RWPE2 (cell line): ENCODE measurements around the gene IGFL1.
"Not testable (repeated sequence)": the region's sequence is repeated elsewhere in the genome, so short reads cannot be mapped to it uniquely, and the experiment has no call there.

Experiments
- ATAC-seq: fragments of 200-7000 bp; cut with Tn5 transposase; 3 replicates; pipeline ENCODE4 v1.9.1; 2021; ENCODE audit warnings: low read depth
- DNase-seq: peaks from one replicate; pipeline ENCODE4 v3.0.0-alpha.2; 2020; ENCODE audit warnings: low spot score
- H3K27ac ChIP-seq: fragments of 450-650 bp; 2 replicates; pipeline ENCODE4 v1.5.1; 2017; ENCODE audit warnings: mild to moderate bottlenecking; ENCODE audit not compliant: poor library complexity, severe bottlenecking
- H3K27me3 ChIP-seq: fragments of 250-450 bp; sonication (Bioruptor Pico); 2 replicates; pipeline ENCODE4 v1.5.1; 2021; ENCODE audit warnings: mild to moderate bottlenecking, moderate library complexity; ENCODE audit not compliant: insufficient read depth, poor library complexity, severe bottlenecking
- H3K36me3 ChIP-seq: fragments of 250-450 bp; sonication (Bioruptor Pico); 2 replicates; pipeline ENCODE4 v1.5.1; 2020; ENCODE audit warnings: low read depth, mild to moderate bottlenecking, moderate library complexity
- H3K4me1 ChIP-seq: fragments of 250-450 bp; sonication (Bioruptor Pico); 2 replicates; pipeline ENCODE4 v1.5.1; 2021; ENCODE audit warnings: mild to moderate bottlenecking, moderate library complexity; ENCODE audit not compliant: insufficient read depth, poor library complexity, severe bottlenecking
- H3K4me3 ChIP-seq: fragments of 250-450 bp; sonication (Bioruptor Pico); 2 replicates; pipeline ENCODE4 v1.5.1; 2021; ENCODE audit warnings: mild to moderate bottlenecking, moderate library complexity; ENCODE audit not compliant: severe bottlenecking
- H3K9me3 ChIP-seq: fragments of 250-450 bp; sonication (Bioruptor Pico); 2 replicates; pipeline ENCODE4 v1.5.1; 2021; ENCODE audit warnings: mild to moderate bottlenecking, moderate library complexity; ENCODE audit not compliant: severe bottlenecking
- CTCF ChIP-seq: fragments of 450-650 bp; IDR thresholded peaks from one replicate; pipeline ENCODE4 v1.5.1; 2017; ENCODE audit warnings: mild to moderate bottlenecking, moderate library complexity; ENCODE audit not compliant: poor library complexity, severe bottlenecking

Gene IGFL1

GRCh38 chr19:46229442-46229841 is at the start of gene IGFL1:
TSS of gene IGFL1 (plus strand) at chr19:46229742. CDS start at chr19:46229775, 33 bp downstream.
- TF ChIP-seq CTCF: no peak
- no peaks in the 10 kb centered on the region for H3K27me3 ChIP-seq
- peaks cover 19% of the 10 kb centered on the region for H3K4me1 ChIP-seq
- ATAC-seq (no peak), DNase-seq (no peak)
- no peak within 1 kb of the TSS for H3K4me3 ChIP-seq
- H3K27ac ChIP-seq: no peak within 1 kb of the TSS
- no peaks in the 10 kb centered on the region for H3K36me3 ChIP-seq
- no peaks in the 10 kb centered on the region for H3K9me3 ChIP-seq

DNA sequence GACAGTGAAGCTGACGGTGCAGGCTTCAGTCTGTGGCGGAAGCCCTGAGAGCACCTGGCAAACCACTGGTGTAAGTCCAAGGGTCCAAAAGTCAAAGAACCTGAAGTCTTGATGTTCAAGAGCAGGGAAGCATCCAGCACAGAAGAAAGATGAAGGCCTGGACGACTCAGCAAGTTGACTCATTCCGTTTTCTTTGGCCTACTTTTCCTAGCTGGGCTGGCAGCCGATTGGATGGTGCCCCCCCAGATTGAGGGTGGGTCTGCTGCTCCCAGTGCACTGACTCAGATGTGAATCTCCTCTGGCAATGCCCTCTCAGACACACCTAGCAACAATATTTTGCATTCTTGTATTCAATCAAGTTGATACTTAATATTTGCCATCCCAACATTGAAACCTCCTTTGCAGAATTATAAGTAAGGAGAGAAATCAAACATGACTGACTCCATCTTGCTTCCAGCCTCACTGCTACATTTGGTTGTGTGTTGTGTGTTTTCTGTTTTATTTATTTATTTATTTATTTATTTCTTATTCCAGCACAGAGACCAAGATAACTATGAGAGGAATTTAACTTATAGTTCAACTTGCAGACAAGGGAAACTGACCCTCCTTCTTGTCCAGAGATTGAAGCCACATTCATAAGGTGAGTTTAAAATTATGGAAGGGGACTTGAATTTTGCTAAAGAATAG is 48.7 kb upstream of the IGFL1 start:
- DNase-seq: peak; percentile 83
- H3K36me3 ChIP-seq: no peaks in the 10 kb centered on the region
- H3K9me3 ChIP-seq: no peaks in the 10 kb centered on the region
- peak; percentile 91 for ATAC-seq
- TF ChIP-seq CTCF: no peak
- H3K27ac ChIP-seq: peak overlapping the region; percentile 85
- H3K4me1 ChIP-seq: peaks cover 27% of the 10 kb centered on the region
- H3K4me3 ChIP-seq: no peak overlapping the region
- H3K27me3 ChIP-seq: no peaks in the 10 kb centered on the region

GRCh38 chr19:46181388-46181779 is 48.2 kb upstream of the IGFL1 start:
- no peak for TF ChIP-seq CTCF
- no peaks in the 10 kb centered on the region for H3K9me3 ChIP-seq
- no peak for DNase-seq
- H3K4me3 ChIP-seq: no peak overlapping the region
- peak overlapping the region; percentile 85 for H3K27ac ChIP-seq
- H3K4me1 ChIP-seq: peaks cover 27% of the 10 kb centered on the region
- H3K27me3 ChIP-seq: no peaks in the 10 kb centered on the region
- no peaks in the 10 kb centered on the region for H3K36me3 ChIP-seq
- peak; percentile 69 for ATAC-seq

DNA sequence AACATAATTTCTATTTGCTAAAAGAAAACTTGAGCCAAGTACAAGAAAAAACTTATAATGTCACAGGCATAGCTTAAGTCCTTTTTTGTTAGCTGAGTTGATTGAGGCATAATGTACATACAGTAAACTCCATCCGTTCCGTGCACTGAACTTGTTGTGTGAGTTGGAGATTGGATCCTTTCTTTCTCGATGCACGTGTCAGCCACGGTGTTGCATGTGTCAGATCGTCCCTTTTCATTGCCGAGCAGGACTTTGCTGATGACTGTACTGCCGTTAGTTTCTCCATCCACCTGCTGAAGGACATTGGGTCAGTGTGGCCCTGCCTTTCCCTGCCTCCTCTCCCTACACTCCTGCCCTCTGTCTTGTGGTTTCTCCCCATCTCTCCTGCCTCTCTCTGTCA is 47.1 kb upstream of the IGFL1 start:
- DNase-seq: no peak
- TF ChIP-seq CTCF: no peak
- no peak for ATAC-seq
- no peaks in the 10 kb centered on the region for H3K27me3 ChIP-seq
- peak overlapping the region; percentile 85 for H3K27ac ChIP-seq
- peaks cover 27% of the 10 kb centered on the region for H3K4me1 ChIP-seq
- no peaks in the 10 kb centered on the region for H3K36me3 ChIP-seq
- H3K9me3 ChIP-seq: no peaks in the 10 kb centered on the region
- no peak overlapping the region for H3K4me3 ChIP-seq

DNA sequence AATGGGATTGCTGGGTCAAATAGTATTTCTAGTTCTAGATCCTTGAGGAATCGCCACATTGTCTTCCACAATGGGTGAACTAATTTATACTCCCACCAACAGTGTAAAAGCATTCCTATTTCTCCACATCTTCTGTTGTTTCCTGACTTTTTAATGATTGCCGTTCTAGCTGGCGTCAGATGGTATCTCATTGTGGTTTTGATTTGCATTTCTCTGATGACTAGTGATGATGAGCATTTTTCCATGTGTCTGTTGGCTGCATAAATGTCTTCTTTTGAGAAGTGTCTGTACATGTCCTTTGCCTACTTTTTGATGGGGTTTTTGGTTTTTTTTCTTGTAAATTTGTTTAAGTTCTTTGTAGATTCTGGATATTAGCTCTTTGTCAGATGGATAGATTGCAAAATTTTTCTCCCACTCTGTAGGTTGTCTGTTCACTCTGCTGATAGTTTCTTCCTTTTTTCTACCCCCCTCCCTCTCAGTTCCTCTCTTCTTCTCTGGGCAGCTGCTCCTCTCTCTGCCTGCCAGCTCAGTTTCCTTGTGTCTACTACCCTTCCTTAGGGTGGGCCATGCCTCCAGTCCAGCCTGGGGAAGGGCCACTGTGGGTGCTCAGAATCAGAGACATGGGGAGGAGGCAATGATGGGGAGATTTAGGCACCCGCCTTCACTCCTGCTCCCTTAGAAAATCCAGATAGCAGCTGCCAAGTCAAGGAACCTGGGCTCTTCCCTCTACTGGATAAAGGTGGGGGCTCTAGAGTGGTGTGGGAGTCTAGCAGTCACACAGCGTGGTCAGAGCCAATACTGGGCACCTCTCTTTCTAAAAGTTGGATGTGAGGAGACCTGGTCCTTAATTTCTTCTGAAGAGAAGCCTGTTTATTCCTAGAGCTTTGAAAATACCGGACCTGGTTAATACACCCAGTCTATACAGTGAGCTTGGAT is 44.5 kb upstream of the IGFL1 start:
- not testable (repeated sequence) for H3K36me3 ChIP-seq, H3K9me3 ChIP-seq, ATAC-seq, H3K4me3 ChIP-seq, H3K27me3 ChIP-seq, DNase-seq
- Histone ChIP-seq H3K4me1 (peaks cover 27% of the 10 kb centered on the region), H3K27ac (peak overlapping the region; percentile 92)
